T-helper 1 cell treated with Interleukin-12 subunit alpha and Interleukin-12 subunit beta and Interleukin-4 antibody, amounts not matched to agents 30 μg/mL and 1 μg/mL, for 36 hours (primary cell): Measurements from ENCODE around the gene KLHL22.
A peak's percentile ranks its signal among the peaks of the same experiment; 100 is the strongest.
"Not testable (repeated sequence)": the region's sequence is repeated elsewhere in the genome, so short reads cannot be mapped to it uniquely, and the experiment has no call there.

Source experiments
- H3K27ac Mint-ChIP-seq: one replicate; pipeline ENCODE4 v1.8.0; 2021; ENCODE audit warnings: mild to moderate bottlenecking, mixed read lengths
- H3K27me3 Mint-ChIP-seq: one replicate; pipeline ENCODE4 v1.8.0; 2021; ENCODE audit warnings: low read depth, mixed read lengths
- H3K36me3 Mint-ChIP-seq: one replicate; pipeline ENCODE4 v1.8.0; 2021; ENCODE audit warnings: low read depth, mixed read lengths
- H3K4me1 Mint-ChIP-seq: one replicate; pipeline ENCODE4 v1.8.0; 2021; ENCODE audit warnings: low read depth, mixed read lengths
- H3K4me3 Mint-ChIP-seq: one replicate; pipeline ENCODE4 v1.8.0; 2021; ENCODE audit warnings: mild to moderate bottlenecking, moderate library complexity, mixed read lengths
- H3K9me3 Mint-ChIP-seq: one replicate; pipeline ENCODE4 v1.8.0; 2021; ENCODE audit warnings: mixed read lengths

The KLHL22 gene

DNA sequence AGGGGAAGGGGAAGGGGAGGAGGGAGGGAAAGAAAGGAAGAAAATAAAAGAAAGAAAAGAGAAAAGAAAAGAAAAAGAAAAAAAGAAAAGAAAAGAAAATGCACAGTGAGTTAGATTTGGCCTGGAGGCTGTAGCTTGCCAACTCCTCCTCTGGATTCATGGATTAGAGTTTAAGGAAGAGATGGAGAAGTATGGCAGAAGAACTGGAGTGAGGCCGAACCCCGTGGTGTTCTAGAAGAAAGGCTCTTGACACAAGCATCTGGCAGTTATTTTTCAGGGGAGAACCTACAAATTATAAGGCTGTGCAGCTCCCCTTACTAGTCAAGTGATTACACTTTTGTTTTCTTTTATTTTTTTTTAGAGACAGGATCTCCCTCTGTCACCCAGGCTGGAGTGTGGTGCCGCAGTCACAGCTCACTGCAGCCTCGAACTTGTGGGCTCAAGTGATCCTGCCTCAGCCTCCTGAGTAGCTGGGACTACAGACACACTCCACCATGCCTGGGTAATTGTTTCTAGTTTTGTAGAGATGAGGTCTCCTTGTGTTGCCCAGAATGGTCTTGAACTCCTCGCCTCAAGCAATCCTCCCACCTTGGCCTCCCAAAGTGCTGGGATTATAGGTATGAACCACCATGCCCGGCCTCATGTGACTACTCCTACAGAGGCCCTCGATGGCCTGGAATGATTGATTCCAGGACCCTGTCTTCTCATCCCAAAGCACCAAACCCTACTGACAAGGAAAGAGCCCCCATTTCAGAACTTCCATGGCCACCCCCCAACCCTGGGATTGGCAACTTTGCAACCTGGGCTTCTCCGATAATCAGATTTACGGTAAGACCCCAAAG, 82.2 kb downstream of the KLHL22 start:
- Mint-ChIP-seq H3K9me3 (no peaks in the 10 kb centered on the region), H3K4me1 (no peaks in the 10 kb centered on the region), H3K27ac (no peak overlapping the region), H3K27me3 (peaks cover 12% of the 10 kb centered on the region), H3K36me3 (no peaks in the 10 kb centered on the region), H3K4me3 (no peak overlapping the region)

DNA sequence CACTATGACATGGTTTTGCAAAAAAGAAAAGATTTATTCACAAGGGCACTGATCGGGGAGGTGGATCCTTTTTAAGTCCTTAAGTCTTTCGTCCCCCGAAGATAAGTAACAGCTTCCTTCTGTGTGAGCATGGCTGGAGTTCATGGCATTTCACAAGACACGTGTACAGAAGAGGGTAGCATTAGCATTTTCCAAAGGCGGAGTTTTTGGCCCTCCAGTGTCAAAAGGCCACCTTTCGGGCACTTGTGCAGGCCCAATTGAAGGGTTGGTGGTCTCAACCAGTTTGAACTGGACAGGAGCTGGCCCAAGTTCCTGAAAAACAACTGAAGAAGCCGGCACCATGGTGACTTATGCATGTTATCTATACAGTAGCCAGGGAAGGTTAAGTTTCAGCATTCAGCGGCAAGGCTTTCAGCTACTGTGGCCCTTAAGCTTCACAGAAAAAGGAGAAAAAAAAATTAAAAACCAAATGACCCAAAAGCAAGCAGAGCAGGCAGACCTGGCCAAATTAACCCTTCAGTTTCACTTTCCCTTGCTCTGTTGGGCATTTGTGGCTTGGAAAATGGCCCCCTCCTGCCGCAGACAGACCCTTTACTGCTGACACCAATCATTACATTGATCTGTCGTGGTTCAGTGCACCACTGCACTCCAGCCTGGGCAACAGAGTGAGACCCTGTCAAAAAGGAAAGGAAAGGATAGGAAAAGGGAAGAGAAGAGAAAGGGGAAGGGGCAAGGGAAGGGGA, 83.0 kb downstream of the KLHL22 start:
- Mint-ChIP-seq H3K4me3 (no peak overlapping the region), H3K27ac (no peak overlapping the region), H3K4me1 (no peaks in the 10 kb centered on the region), H3K9me3 (no peaks in the 10 kb centered on the region), H3K36me3 (no peaks in the 10 kb centered on the region), H3K27me3 (peaks cover 12% of the 10 kb centered on the region)

DNA sequence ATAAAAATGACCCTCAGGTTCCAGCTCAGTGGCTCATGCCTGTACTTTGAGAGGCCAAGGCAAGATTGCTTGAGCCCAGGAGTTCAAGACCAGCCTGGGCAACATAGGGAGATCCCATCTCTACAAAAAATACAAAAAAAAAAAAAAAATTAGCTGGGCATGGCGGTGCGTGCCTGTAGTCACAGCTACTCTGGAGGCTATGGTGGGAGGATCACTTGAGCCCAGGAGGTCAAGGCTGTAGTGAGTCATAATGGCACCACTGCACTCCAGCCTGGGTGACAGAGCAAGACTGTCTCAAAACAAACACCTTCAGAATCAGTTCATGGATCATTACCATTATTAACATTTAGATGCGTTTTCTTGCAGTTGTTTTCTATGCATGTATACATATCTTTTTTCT, 86.2 kb downstream of the KLHL22 start:
- not testable (repeated sequence) for H3K27ac Mint-ChIP-seq, H3K27me3 Mint-ChIP-seq, H3K4me3 Mint-ChIP-seq, H3K4me1 Mint-ChIP-seq, H3K9me3 Mint-ChIP-seq, H3K36me3 Mint-ChIP-seq

DNA sequence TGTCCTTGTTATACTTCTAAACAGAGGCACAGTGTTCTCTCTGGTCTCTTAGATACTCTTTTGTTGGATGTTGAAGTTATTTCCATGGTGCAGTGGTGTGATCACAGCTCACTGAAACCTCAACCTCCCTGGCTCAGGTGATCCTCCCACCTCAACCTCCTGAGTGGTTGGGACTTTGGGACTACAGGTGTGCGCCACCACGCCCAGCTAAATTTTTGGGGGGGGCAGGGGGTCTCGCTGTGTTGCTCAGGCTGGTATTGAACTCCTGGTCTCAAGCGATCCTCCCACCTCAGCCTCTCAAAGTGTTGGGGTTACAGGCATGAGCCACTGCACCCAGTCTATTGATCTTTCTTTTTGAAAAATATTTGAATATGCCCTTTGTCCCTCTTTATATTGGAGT, 86.7 kb downstream of the KLHL22 start:
- Mint-ChIP-seq H3K4me1 (peaks cover under 1% of the 10 kb centered on the region), H3K4me3 (no peak overlapping the region), H3K27ac (no peak overlapping the region), H3K36me3 (peaks cover 4% of the 10 kb centered on the region), H3K27me3 (no peaks in the 10 kb centered on the region), H3K9me3 (no peaks in the 10 kb centered on the region)

DNA sequence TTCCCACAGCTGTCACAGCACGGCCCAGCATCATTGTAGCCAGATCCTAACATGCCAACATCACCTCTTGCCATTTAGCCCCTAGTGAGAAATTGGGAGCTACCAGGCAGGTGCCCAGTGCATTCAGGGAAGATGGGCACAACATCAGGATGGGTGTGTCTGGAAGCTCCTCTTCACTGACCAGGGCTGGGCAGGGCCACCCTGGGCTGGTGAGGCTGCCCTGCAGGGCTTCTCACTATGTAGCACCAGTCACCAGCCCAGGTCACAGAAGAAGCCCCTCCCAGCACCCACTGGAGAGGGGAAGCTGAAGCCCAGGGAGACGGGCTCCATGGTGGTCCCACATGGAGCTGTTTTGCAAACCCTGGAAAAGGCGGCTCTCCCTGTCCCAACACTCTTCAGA, 87.8 kb downstream of the KLHL22 start:
- H3K4me3 Mint-ChIP-seq: no peak overlapping the region
- H3K27me3 Mint-ChIP-seq: no peaks in the 10 kb centered on the region
- H3K9me3 Mint-ChIP-seq: no peaks in the 10 kb centered on the region
- H3K4me1 Mint-ChIP-seq: peaks cover 9% of the 10 kb centered on the region
- H3K36me3 Mint-ChIP-seq: peaks cover 8% of the 10 kb centered on the region
- H3K27ac Mint-ChIP-seq: no peak overlapping the region

DNA sequence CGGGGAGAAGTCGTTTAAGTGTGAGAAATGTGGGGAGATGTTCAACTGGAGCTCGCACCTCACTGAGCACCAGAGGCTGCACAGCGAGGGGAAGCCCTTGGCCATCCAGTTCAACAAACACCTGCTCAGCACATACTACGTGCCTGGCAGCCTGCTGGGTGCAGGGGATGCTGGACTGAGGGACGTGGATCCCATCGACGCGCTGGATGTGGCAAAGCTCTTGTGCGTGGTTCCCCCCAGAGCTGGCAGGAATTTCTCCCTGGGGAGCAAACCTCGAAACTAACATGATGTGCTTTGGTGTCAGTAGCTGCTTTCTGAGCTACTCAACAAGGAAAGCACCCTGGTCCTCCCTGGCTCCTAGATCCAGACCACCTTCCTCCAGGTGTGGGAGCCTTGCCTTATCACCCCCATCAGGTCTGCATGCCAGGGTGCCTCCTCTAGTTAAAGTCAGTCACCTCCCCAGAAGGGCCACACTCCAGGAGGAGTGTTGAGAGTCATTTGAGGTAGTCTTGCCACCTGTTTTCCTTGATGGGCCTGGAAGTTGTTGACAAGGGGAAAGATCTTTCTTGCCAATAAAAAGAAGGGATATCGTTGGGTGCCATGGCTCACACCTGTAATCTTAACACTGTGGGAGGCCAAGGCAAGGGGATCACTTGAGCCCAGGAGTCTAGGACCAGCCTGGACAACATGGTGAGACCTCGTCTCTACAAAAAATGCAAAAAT, 88.7 kb downstream of the KLHL22 start:
- H3K27ac Mint-ChIP-seq: no peak overlapping the region

DNA sequence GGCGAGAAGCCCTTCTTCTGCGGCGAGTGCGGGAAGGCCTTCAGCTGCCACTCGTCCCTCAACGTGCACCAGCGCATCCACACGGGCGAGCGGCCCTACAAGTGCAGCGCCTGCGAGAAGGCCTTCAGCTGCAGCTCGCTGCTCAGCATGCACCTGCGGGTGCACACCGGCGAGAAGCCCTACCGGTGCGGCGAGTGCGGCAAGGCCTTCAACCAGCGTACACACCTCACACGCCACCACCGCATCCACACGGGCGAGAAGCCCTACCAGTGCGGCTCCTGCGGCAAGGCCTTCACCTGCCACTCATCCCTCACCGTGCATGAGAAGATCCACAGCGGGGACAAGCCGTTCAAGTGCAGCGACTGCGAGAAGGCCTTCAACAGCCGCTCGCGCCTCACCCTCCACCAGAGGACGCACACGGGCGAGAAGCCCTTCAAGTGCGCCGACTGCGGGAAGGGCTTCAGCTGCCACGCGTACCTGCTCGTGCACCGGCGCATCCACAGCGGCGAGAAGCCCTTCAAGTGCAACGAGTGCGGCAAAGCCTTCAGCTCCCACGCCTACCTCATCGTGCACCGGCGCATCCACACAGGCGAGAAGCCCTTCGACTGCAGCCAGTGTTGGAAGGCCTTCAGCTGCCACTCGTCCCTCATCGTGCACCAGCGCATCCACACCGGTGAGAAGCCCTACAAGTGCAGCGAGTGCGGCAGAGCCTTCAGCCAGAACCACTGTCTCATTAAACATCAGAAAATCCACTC, 89.5 kb downstream of the KLHL22 start:
- Mint-ChIP-seq H3K4me3 (no peak overlapping the region), H3K9me3 (no peaks in the 10 kb centered on the region), H3K36me3 (peaks cover 8% of the 10 kb centered on the region), H3K27me3 (no peaks in the 10 kb centered on the region), H3K4me1 (peaks cover 9% of the 10 kb centered on the region), H3K27ac (no peak overlapping the region)

More for the DNA sequence above, 88.7 kb downstream of the KLHL22 start:
- Mint-ChIP-seq H3K9me3 (no peaks in the 10 kb centered on the region), H3K4me3 (no peak overlapping the region), H3K36me3 (peaks cover 8% of the 10 kb centered on the region), H3K27me3 (no peaks in the 10 kb centered on the region), H3K4me1 (peaks cover 9% of the 10 kb centered on the region)

DNA sequence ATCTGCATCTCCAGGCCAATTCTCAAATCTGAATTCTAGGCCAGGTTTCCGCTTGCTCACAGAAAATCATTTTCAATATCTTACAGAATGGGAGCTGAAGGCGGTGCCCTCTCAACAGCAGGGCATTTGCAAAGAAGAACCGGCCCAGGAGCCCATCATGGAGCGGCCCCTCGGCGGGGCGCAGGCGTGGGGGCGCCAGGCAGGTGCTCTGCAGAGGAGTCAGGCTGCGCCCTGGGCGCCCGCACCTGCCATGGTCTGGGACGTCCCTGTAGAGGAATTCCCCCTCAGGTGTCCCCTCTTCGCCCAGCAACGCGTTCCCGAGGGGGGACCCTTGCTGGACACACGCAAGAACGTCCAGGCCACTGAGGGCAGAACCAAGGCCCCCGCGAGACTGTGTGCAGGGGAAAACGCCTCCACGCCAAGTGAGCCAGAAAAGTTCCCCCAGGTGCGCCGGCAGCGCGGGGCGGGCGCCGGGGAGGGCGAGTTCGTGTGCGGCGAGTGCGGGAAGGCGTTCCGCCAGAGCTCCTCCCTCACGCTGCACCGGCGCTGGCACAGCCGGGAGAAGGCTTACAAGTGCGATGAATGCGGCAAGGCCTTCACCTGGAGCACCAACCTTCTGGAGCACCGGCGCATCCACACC, 90.2 kb downstream of the KLHL22 start:
- Mint-ChIP-seq H3K4me1 (peaks cover 9% of the 10 kb centered on the region), H3K9me3 (no peaks in the 10 kb centered on the region), H3K4me3 (no peak overlapping the region), H3K27ac (no peak overlapping the region), H3K36me3 (peaks cover 8% of the 10 kb centered on the region), H3K27me3 (no peaks in the 10 kb centered on the region)

DNA sequence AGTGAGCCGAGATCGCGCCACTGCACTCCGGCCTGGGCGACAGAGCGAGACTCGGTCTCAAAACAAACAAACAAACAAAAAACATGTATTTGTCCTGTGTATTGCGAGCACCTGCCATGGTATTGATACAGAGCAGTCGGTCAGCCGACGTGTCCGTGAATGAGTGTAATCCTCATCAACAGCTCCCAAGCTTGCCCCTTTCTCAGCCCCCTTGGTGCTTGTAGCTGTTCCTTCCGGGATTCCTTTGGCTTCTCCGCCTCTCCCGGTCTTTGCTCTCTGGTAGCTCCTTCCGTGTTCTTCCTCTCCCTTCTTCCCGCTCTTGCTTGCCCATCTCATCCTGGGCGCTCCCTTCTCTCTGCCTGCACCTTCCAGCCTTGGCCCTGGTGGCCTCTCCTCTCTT, 90.7 kb downstream of the KLHL22 start:
- H3K36me3 Mint-ChIP-seq: peaks cover 8% of the 10 kb centered on the region
- no peaks in the 10 kb centered on the region for H3K27me3 Mint-ChIP-seq
- H3K9me3 Mint-ChIP-seq: no peaks in the 10 kb centered on the region
- H3K4me1 Mint-ChIP-seq: peaks cover 9% of the 10 kb centered on the region
- no peak overlapping the region for H3K27ac Mint-ChIP-seq
- no peak overlapping the region for H3K4me3 Mint-ChIP-seq

DNA sequence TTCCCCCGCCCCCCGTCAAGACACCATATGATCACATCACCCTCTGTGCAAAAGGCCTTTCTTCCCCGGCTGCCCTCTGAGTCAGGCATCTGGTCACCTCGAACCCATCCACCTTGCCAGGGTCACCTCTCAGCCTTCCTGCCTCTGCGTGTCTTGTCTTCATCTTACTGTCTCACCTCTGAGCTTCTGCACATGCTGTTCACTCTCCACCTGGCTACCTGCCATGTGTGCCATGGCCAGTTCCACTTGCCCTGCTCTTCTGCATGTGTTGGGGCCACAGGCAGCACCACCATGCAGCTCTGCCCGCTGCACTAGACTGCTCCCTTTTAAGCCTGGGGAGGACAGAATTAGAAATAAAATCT, 91.8 kb downstream of the KLHL22 start:
- Mint-ChIP-seq H3K9me3 (no peaks in the 10 kb centered on the region), H3K27ac (no peak overlapping the region), H3K36me3 (peaks cover 8% of the 10 kb centered on the region), H3K27me3 (no peaks in the 10 kb centered on the region), H3K4me3 (no peak overlapping the region), H3K4me1 (peaks cover 9% of the 10 kb centered on the region)

DNA sequence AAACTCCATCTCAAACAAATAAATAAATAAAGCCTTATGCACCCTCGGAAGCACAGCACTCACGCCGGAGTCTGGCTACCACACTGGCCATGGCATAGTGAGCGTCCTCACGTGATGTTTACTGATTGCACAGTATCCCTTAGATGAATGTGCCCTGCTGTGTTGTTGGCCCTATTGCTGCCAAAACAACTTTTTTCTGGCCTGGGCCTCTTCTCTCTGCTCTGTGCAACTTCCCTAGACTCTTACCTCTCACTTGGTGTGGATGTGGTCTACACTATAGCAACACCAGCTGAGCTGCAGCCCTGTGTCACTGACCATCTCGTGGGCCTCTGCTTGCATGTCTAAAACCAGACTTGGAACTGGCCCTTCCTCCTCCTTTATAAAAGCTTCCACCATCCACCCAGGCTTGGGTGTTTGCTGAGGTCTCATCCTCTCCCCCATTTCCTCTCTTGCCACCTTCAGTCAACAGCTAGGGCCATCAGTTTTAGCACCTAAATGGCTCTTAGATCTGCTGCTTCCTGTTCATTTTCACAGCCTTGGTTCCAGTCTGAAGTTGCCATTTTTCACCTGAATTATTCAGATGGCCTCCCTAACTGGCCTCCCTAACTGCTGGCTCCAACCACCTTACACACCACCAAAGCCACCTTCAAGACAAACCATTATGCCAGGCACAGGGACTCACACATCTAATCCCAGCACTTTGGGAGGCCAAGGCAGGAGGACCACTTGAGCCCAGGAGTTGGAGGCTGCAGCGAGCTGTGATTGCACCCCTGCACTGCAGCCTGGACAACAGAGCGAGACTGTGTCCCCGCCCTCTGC, 92.4 kb downstream of the KLHL22 start:
- Mint-ChIP-seq H3K27ac (peak overlapping the region; percentile 13), H3K4me3 (no peak overlapping the region), H3K9me3 (no peaks in the 10 kb centered on the region), H3K27me3 (no peaks in the 10 kb centered on the region), H3K36me3 (peaks cover 8% of the 10 kb centered on the region), H3K4me1 (peaks cover 9% of the 10 kb centered on the region)

DNA sequence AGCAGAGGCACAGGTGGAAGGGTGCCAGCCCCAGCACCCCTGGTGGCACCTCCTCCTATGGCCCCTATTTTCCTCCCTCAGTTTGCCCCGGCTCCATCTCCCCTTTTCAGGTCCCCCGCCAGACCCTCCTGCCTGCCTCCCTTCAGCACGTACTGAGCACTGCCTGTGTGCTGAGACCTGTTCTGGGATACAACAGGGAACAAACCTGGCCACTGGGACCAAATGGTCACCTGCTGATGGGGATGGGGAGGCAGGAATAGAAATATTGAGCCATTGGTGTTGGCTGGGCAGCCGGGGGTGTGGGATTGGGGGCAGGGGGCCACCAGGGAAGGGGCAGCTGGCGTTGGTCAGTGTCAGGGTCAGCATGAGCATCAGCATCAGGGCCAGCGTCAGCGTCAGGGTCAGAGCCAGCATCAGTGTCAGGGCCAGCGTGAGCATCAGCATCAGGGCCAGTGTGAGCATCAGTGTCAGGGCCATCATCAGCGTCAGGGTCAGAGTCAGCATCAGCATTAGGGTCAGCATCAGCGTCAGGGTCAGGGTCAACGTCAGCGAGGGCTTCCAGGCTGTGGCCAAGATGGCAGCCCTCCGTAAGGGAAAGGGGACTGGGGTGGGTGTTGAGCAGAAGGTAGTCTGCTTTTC, 94.1 kb downstream of the KLHL22 start:
- Mint-ChIP-seq H3K27ac (no peak overlapping the region), H3K4me3 (no peak overlapping the region), H3K9me3 (no peaks in the 10 kb centered on the region), H3K4me1 (peaks cover 9% of the 10 kb centered on the region), H3K27me3 (no peaks in the 10 kb centered on the region), H3K36me3 (peaks cover 6% of the 10 kb centered on the region)
